ENCODE results near the gene TNIP1.
A peak's percentile ranks its signal among the peaks of the same experiment; 100 is the strongest.

The TNIP1 gene

GRCh38 chr5:151034422-151035379 lies 46.1 kb downstream of the TNIP1 start:
- ATAC-seq (peak; percentile 47), DNase-seq (no peak)
- Mint-ChIP-seq H3K27me3 (no peaks in the 10 kb centered on the region), H3K9me3 (no peaks in the 10 kb centered on the region), H3K4me1 (peaks cover 12% of the 10 kb centered on the region), H3K4me3 (no peak overlapping the region), H3K27ac (peak overlapping the region in 1 of 2 donors; percentile 56)

GRCh38 chr5:151033217-151033934 lies 47.5 kb downstream of the TNIP1 start:
- H3K27ac Mint-ChIP-seq, result no peak overlapping the region

GRCh38 chr5:151031554-151031953 lies 49.3 kb downstream of the TNIP1 start:
- H3K9me3 Mint-ChIP-seq, result no peaks in the 10 kb centered on the region
- H3K27me3 Mint-ChIP-seq, result no peaks in the 10 kb centered on the region
- no peak overlapping the region for H3K4me3 Mint-ChIP-seq
- ATAC-seq (no peak), DNase-seq (no peak)
- H3K27ac Mint-ChIP-seq, result no peak overlapping the region
- no peaks in the 10 kb centered on the region for H3K4me1 Mint-ChIP-seq

More at GRCh38 chr5:151033217-151033934, 47.5 kb downstream of the TNIP1 start:
- DNase-seq (no peak), ATAC-seq (peak; percentile 14)
- peaks cover 1% of the 10 kb centered on the region for H3K4me1 Mint-ChIP-seq
- H3K9me3 Mint-ChIP-seq, result no peaks in the 10 kb centered on the region
- no peak overlapping the region for H3K4me3 Mint-ChIP-seq
- H3K27me3 Mint-ChIP-seq, result no peaks in the 10 kb centered on the region

- ATAC-seq (no peak), DNase-seq (no peak)
- Mint-ChIP-seq H3K4me1 (no peaks in the 10 kb centered on the region), H3K4me3 (no peak overlapping the region), H3K27me3 (no peaks in the 10 kb centered on the region), H3K27ac (peak overlapping the region in 1 of 2 donors; percentile 52), H3K9me3 (no peaks in the 10 kb centered on the region)
Observed at GRCh38 chr5:151030379-151030778, 50.5 kb downstream of the TNIP1 start.

GRCh38 chr5:151030056-151030336 lies 50.8 kb downstream of the TNIP1 start:
- DNase-seq, result no peak
- H3K9me3 Mint-ChIP-seq, result no peaks in the 10 kb centered on the region
- H3K4me3 Mint-ChIP-seq, result no peak overlapping the region
- no peaks in the 10 kb centered on the region for H3K27me3 Mint-ChIP-seq
- H3K4me1 Mint-ChIP-seq, result no peaks in the 10 kb centered on the region
- no peak overlapping the region for H3K27ac Mint-ChIP-seq
- ATAC-seq, result no peak

GRCh38 chr5:151029179-151030055 lies 51.4 kb downstream of the TNIP1 start:
- H3K27ac Mint-ChIP-seq, result no peak overlapping the region
- H3K27me3 Mint-ChIP-seq, result no peaks in the 10 kb centered on the region
- no peaks in the 10 kb centered on the region for H3K9me3 Mint-ChIP-seq
- DNase-seq (no peak), ATAC-seq (no peak)
- no peaks in the 10 kb centered on the region for H3K4me1 Mint-ChIP-seq
- no peak overlapping the region for H3K4me3 Mint-ChIP-seq

GRCh38 chr5:151028717-151029116 lies 52.1 kb downstream of the TNIP1 start:
- Mint-ChIP-seq H3K4me1 (no peaks in the 10 kb centered on the region), H3K9me3 (no peaks in the 10 kb centered on the region), H3K4me3 (no peak overlapping the region), H3K27me3 (no peaks in the 10 kb centered on the region), H3K27ac (no peak overlapping the region)
- ATAC-seq (peak; percentile 4), DNase-seq (no peak)

- H3K27ac Mint-ChIP-seq, result no peak overlapping the region
- no peaks in the 10 kb centered on the region for H3K9me3 Mint-ChIP-seq
- DNase-seq, result no peak
- no peaks in the 10 kb centered on the region for H3K27me3 Mint-ChIP-seq
- H3K4me3 Mint-ChIP-seq, result no peak overlapping the region
- no peak for ATAC-seq
- no peaks in the 10 kb centered on the region for H3K4me1 Mint-ChIP-seq
Observed at GRCh38 chr5:151027961-151028479, 52.8 kb downstream of the TNIP1 start.

GRCh38 chr5:151026679-151027078 lies 54.2 kb downstream of the TNIP1 start:
- H3K4me3 Mint-ChIP-seq, result no peak overlapping the region
- DNase-seq, result no peak
- no peak for ATAC-seq
- H3K27ac Mint-ChIP-seq, result no peak overlapping the region
- no peaks in the 10 kb centered on the region for H3K4me1 Mint-ChIP-seq
- no peaks in the 10 kb centered on the region for H3K9me3 Mint-ChIP-seq
- H3K27me3 Mint-ChIP-seq, result no peaks in the 10 kb centered on the region

- H3K9me3 Mint-ChIP-seq, result no peaks in the 10 kb centered on the region
- H3K27me3 Mint-ChIP-seq, result peaks cover 3% of the 10 kb centered on the region
- no peak for ATAC-seq
- H3K4me1 Mint-ChIP-seq, result peaks cover 2% of the 10 kb centered on the region
- no peak overlapping the region for H3K4me3 Mint-ChIP-seq
- no peak for DNase-seq
- H3K27ac Mint-ChIP-seq, result peak overlapping the region; percentile 39 to 40
Observed at GRCh38 chr5:151026088-151026487, 54.7 kb downstream of the TNIP1 start.

GRCh38 chr5:151025250-151025606 lies 55.6 kb downstream of the TNIP1 start:
- peaks cover 10% of the 10 kb centered on the region for H3K4me1 Mint-ChIP-seq
- H3K4me3 Mint-ChIP-seq, result no peak overlapping the region
- no peak overlapping the region for H3K27ac Mint-ChIP-seq
- H3K9me3 Mint-ChIP-seq, result no peaks in the 10 kb centered on the region
- DNase-seq, result no peak
- no peak for ATAC-seq
- peaks cover 11% of the 10 kb centered on the region for H3K27me3 Mint-ChIP-seq

GRCh38 chr5:151024440-151025249 lies 56.2 kb downstream of the TNIP1 start:
- H3K4me1 Mint-ChIP-seq, result peaks cover 16% of the 10 kb centered on the region
- DNase-seq (no peak), ATAC-seq (no peak)
- no peak overlapping the region for H3K4me3 Mint-ChIP-seq
- H3K27ac Mint-ChIP-seq, result peak overlapping the region in 1 of 2 donors; percentile 55
- H3K9me3 Mint-ChIP-seq, result no peaks in the 10 kb centered on the region
- H3K27me3 Mint-ChIP-seq, result peaks cover 17% of the 10 kb centered on the region

GRCh38 chr5:151023651-151024050 lies 57.2 kb downstream of the TNIP1 start:
- Mint-ChIP-seq H3K4me1 (peaks cover 17% of the 10 kb centered on the region), H3K27me3 (peaks cover 21% of the 10 kb centered on the region), H3K4me3 (no peak overlapping the region), H3K9me3 (no peaks in the 10 kb centered on the region), H3K27ac (peak overlapping the region in 1 of 2 donors; percentile 42)
- ATAC-seq (no peak), DNase-seq (no peak)

GRCh38 chr5:151023047-151023615 lies 57.7 kb downstream of the TNIP1 start:
- no peak for DNase-seq
- Mint-ChIP-seq H3K4me3 (no peak overlapping the region), H3K27ac (peak overlapping the region in 1 of 2 donors; percentile 89), H3K9me3 (no peaks in the 10 kb centered on the region), H3K27me3 (peaks cover 21% of the 10 kb centered on the region), H3K4me1 (peaks cover 17% of the 10 kb centered on the region)
- no peak for ATAC-seq
